Measurements from ENCODE around the gene SLC22A8.

SLC22A8 gene

DNA sequence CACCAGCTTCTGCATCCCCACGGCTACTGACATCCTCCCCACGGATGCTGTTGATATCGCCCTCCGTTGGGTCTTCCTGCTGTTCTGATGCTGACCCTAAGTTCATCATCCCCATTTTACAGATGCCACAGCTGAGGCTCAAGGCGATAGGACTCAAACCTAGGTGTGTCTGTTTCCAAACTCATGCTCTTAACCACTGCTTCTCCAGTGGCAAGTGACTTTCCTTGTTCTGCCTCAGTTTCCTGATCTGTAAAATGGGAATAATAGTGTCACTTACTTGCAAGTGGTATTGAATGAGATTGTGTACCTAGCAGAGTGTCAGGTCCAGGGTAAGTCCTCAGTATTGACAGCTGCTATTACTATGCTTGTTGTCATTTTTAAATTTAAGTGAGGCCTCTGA is 16.5 kb downstream of the SLC22A8 start:
- POLR2A ChIA-PET = no interaction called here
- CTCF ChIA-PET = interaction anchor here (1.0 kb wide), 1 partner anchor 22 kb away, joined by 3 read pairs; no protein-coding TSS in a partner anchor
- no peak for TF ChIP-seq CTBP1 (IDR thresholded peaks at IDR 0.05; ENCODE audit: borderline replicate concordance)
- no peak for TF ChIP-seq HDGF (IDR thresholded peaks at IDR 0.05; ENCODE audit: borderline replicate concordance)
- TF ChIP-seq L3MBTL2 (conservative IDR thresholded peaks at IDR 0.05) = no peak
- TF ChIP-seq TARDBP (IDR thresholded peaks at IDR 0.05) = no peak
- TF ChIP-seq NFRKB (IDR thresholded peaks at IDR 0.05) = no peak
- TF ChIP-seq FOXA1 (IDR thresholded peaks at IDR 0.05) = no peak
- TF ChIP-seq SUZ12 (IDR thresholded peaks at IDR 0.05) = no peak
- TF ChIP-seq ARNT (IDR thresholded peaks at IDR 0.05) = no peak
- no peak for TF ChIP-seq LEF1 (IDR thresholded peaks at IDR 0.05; ENCODE audit: borderline replicate concordance)
- TF ChIP-seq ELF4 (IDR thresholded peaks at IDR 0.05) = no peak
- TF ChIP-seq BHLHE40 (IDR thresholded peaks at IDR 0.05; ENCODE audit: borderline replicate concordance) = no peak
- no peak for TF ChIP-seq FOXK2 (IDR thresholded peaks at IDR 0.05)
- no peak for TF ChIP-seq PKNOX1 (IDR thresholded peaks at IDR 0.05)
- no peak for TF ChIP-seq ZNF384 (IDR thresholded peaks at IDR 0.05)
- TF ChIP-seq SP1 (IDR thresholded peaks at IDR 0.05) = no peak
- no peak for TF ChIP-seq FOXM1 (IDR thresholded peaks at IDR 0.05; ENCODE audit: borderline replicate concordance)
- no peak for DNase-seq (ENCODE audit: extremely low spot score)

GRCh38 chr11:62996271-62996670 is 19.4 kb downstream of the SLC22A8 start:
- DNase-seq (ENCODE audit: extremely low spot score) = no peak
- POLR2A ChIA-PET = no interaction called here
- CTCF ChIA-PET = no interaction called here
- TF ChIP-seq HDGF (IDR thresholded peaks at IDR 0.05; ENCODE audit: borderline replicate concordance) (no peak), FOXA1 (IDR thresholded peaks at IDR 0.05) (no peak), SP1 (IDR thresholded peaks at IDR 0.05) (no peak), SUZ12 (IDR thresholded peaks at IDR 0.05) (no peak), NFRKB (IDR thresholded peaks at IDR 0.05) (no peak), LEF1 (IDR thresholded peaks at IDR 0.05; ENCODE audit: borderline replicate concordance) (no peak), ARNT (IDR thresholded peaks at IDR 0.05) (no peak), FOXM1 (IDR thresholded peaks at IDR 0.05; ENCODE audit: borderline replicate concordance) (no peak), ELF4 (IDR thresholded peaks at IDR 0.05) (no peak), FOXK2 (IDR thresholded peaks at IDR 0.05) (no peak), TARDBP (IDR thresholded peaks at IDR 0.05) (no peak), ZNF384 (IDR thresholded peaks at IDR 0.05) (no peak), PKNOX1 (IDR thresholded peaks at IDR 0.05) (no peak), BHLHE40 (IDR thresholded peaks at IDR 0.05; ENCODE audit: borderline replicate concordance) (no peak), CTBP1 (IDR thresholded peaks at IDR 0.05; ENCODE audit: borderline replicate concordance) (no peak)

DNA sequence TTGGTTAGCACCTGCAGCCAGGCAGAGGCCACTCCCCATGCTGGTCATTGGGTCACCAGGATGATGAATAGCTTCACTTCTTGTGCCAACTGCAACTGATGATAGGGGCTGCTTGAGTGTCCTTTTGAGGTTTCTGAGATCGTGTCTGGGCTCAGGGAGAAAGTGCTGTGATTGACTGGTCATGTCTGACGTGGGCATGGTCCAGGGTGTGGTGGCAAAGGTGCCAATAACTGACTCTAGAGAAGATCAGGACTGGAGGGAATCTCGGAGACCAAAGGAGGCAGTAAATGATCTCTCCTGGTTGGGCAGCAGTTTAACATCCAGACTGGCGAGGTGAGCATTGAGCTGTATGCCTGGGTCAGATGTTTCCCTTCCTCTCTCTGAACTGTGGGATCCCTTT is 20.9 kb downstream of the SLC22A8 start:
- POLR2A ChIA-PET = no interaction called here
- DNase-seq (ENCODE audit: extremely low spot score) = no peak
- TF ChIP-seq FOXA1 (IDR thresholded peaks at IDR 0.05) = no peak
- CTCF ChIA-PET = interaction anchor here (1.3 kb wide), 1 partner anchor 89 kb away, joined by 4 read pairs; no protein-coding TSS in a partner anchor

GRCh38 chr11:62988276-62988675 is 27.4 kb downstream of the SLC22A8 start:
- no peak for DNase-seq (ENCODE audit: extremely low spot score)
- ChIA-PET POLR2A (interaction anchor here (1.2 kb wide), 1 partner anchor 12 kb away, joined by 3 read pairs; no protein-coding TSS in a partner anchor), CTCF (no interaction called here)
- TF ChIP-seq ELF4 (IDR thresholded peaks at IDR 0.05) (no peak), FOXA1 (IDR thresholded peaks at IDR 0.05) (no peak), SUZ12 (IDR thresholded peaks at IDR 0.05) (no peak)

- CTCF ChIA-PET = no interaction called here
- POLR2A ChIA-PET = no interaction called here
- no peak for DNase-seq (ENCODE audit: extremely low spot score)
- TF ChIP-seq FOXK2 (IDR thresholded peaks at IDR 0.05) (no peak), ELF4 (IDR thresholded peaks at IDR 0.05) (no peak), FOXA1 (IDR thresholded peaks at IDR 0.05) (no peak), TARDBP (IDR thresholded peaks at IDR 0.05) (no peak), SUZ12 (IDR thresholded peaks at IDR 0.05) (no peak), NFRKB (IDR thresholded peaks at IDR 0.05) (no peak), SP1 (IDR thresholded peaks at IDR 0.05) (no peak), ZNF384 (IDR thresholded peaks at IDR 0.05) (no peak), CTBP1 (IDR thresholded peaks at IDR 0.05; ENCODE audit: borderline replicate concordance) (no peak), PKNOX1 (IDR thresholded peaks at IDR 0.05) (no peak), BHLHE40 (IDR thresholded peaks at IDR 0.05; ENCODE audit: borderline replicate concordance) (no peak)
Measured at GRCh38 chr11:62985041-62985750, 30.4 kb downstream of the SLC22A8 start.

- no peak for TF ChIP-seq FOXA1 (IDR thresholded peaks at IDR 0.05)
- no peak for TF ChIP-seq BHLHE40 (IDR thresholded peaks at IDR 0.05; ENCODE audit: borderline replicate concordance)
- TF ChIP-seq ZNF384 (IDR thresholded peaks at IDR 0.05) = no peak
- TF ChIP-seq FOXM1 (IDR thresholded peaks at IDR 0.05; ENCODE audit: borderline replicate concordance) = no peak
- TF ChIP-seq HDGF (IDR thresholded peaks at IDR 0.05; ENCODE audit: borderline replicate concordance) = no peak
- no peak for TF ChIP-seq FOXK2 (IDR thresholded peaks at IDR 0.05)
- no peak for TF ChIP-seq L3MBTL2 (conservative IDR thresholded peaks at IDR 0.05)
- TF ChIP-seq CTBP1 (IDR thresholded peaks at IDR 0.05; ENCODE audit: borderline replicate concordance) = no peak
- no peak for TF ChIP-seq SUZ12 (IDR thresholded peaks at IDR 0.05)
- no peak for TF ChIP-seq NFRKB (IDR thresholded peaks at IDR 0.05)
- TF ChIP-seq TARDBP (IDR thresholded peaks at IDR 0.05) = no peak
- TF ChIP-seq ARNT (IDR thresholded peaks at IDR 0.05) = no peak
- no peak for TF ChIP-seq PKNOX1 (IDR thresholded peaks at IDR 0.05)
- TF ChIP-seq SP1 (IDR thresholded peaks at IDR 0.05) = no peak
- TF ChIP-seq LEF1 (IDR thresholded peaks at IDR 0.05; ENCODE audit: borderline replicate concordance) = no peak
- no peak for TF ChIP-seq ELF4 (IDR thresholded peaks at IDR 0.05)
- DNase-seq (ENCODE audit: extremely low spot score) = no peak
- POLR2A ChIA-PET = no interaction called here
- CTCF ChIA-PET = no interaction called here
Measured at GRCh38 chr11:62984451-62984991, 31.1 kb downstream of the SLC22A8 start, which contains the start of gene SLC22A6. Gene SLC22A6, minus strand, starts transcription at chr11:62984967. Its CDS starts 277 bp downstream, at chr11:62984690.

All from HEK293T (cell line).